Tongue (tissue), 2 donors: ENCODE measurements around the gene CEMIP. TPM values are rescaled to one million over a fixed set of nuclear protein-coding genes. Genes with fewer than 3 reads are reported as not detected.
A peak's percentile ranks its signal among the peaks of the same experiment; 100 is the strongest.

ENCODE experiments used
- DNase-seq: peaks from one replicate; pipeline ENCODE4 v3.0.0-alpha.2; 2015
- total RNA-seq: library from RNA; depleted of rRNA; stranded (reverse); fragments of >200 nt; gene quantifications from one replicate; pipeline ENCODE4 v1.2.3, GENCODE V29; 2014

CEMIP gene
- total RNA-seq, 1 donor from 2014 or later, result 0.82 TPM

DNA sequence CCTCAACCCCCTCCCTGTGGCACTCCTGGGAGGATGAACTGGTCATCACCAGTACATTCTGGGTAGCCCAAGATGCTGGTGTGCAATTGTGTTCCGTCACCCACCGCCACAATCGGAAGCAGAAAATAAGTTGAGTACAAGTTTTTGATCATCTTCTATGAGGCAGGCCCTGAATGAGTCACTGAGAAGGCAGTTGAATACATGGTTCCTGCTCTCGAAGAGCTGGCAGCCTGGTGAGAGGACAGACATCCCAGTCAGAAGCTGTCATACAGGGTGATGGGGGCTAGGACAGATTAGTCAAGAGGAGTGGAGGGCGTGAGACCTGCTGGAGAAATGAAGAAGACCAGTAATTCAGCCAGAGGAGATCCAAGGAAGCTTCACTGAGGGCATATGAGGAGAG, 6.2 kb downstream of the CEMIP start:
- DNase-seq, result no peak

DNA sequence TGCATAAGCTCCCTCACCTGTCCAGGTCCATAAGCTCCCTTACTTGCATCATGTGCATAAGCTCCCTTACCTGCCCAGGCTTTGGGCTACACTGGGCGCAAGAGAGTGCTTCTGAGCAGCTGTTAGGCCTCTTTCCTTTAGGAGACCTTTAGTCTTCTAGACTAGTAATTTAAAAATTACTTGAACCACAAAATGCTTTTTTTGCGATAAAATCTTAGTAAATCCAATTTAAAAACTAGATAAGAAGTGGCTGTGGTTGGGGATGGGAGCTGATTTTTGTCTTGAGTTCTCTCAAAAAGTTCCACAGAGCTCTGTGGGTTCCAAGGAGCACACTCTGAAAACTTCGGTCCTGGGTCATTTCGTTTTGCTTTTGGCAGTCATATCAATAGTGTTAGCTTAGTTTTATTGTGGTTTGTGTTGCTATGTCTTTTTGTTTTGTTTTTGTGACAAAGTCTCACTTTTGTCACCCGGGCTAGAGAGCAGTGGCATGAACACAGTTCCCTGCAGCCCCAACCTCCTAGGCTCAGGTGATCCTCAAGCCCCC, 6.7 kb downstream of the CEMIP start:
- DNase-seq, result no peak

DNA sequence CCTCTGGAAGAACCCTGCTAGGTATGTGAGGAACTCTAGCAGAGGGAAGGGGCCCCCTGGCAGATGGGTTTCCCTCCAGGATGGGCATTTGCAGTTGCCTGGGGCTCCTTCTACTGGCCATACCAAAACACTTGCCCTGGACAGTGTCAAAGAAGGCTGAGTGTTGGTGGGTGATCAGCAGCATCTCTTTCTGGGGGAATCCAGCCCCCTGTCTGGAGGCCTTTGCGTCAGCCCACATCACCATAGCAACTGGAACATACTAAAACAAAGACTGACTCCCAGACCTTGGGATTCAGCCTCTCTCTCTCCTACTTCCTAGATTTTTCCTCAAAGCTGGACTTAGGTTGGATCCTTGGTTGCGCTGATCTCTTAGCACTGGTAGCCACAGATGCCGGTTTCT, 8.1 kb downstream of the CEMIP start:
- DNase-seq, result no peak

DNA sequence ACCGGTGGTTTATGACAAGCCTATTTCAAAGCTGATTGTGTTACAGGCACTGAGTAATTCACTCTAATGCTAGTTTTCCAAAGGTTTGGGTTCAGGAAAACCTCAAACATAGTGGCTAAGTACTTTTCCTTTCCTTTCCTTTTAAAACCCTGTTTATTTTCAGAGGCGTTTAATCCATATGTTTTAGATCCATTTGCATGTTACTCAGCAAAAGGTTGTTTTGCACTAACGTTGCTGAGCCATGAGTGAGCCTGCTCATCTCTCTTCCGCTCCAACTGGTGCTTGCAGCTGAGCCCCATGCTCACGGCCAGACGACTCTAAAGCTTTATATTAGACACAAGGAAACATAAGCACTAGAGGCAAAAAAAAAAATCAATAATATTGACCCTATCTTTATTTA, 9.4 kb downstream of the CEMIP start:
- peak; percentile 16 for DNase-seq

DNA sequence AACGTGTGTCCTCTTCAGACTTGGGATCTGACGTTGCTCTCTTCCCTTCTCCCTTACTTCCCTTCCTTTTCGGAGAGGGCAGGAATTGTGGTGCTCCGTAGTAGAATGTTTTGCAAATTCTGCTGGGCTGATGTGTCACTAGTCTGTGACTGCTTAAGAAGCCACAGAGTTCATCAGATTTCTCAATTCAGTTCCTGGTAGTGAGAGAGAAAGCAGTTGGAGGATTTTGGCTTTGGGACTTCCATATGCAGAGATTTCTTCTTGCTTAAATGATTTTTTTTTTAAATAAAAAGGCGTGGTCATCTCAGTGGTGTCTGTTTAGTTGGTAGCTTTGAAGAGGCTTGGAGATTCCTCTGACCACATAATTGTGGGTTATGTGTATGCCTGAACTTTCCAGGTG, 10.1 kb downstream of the CEMIP start:
- no peak for DNase-seq

DNA sequence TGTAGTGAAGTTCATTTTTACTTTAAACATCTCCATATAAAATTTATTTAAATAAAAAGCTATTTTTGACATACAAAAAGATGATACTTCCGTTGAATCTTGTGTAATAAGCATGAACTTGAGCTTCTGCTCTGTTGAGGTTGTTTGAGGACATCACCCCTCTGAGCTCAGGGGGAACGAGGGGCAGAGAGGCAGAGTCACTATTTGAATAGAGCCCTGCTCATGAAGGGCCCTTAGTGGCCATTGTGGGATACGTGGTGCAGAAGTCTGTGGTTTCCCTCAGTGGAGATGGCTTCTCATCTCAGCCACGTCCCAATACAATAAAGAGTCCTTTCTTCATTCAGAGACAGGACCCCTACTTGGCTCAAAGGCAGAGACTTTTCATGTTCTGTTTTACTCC, 10.6 kb downstream of the CEMIP start:
- DNase-seq, result no peak

DNA sequence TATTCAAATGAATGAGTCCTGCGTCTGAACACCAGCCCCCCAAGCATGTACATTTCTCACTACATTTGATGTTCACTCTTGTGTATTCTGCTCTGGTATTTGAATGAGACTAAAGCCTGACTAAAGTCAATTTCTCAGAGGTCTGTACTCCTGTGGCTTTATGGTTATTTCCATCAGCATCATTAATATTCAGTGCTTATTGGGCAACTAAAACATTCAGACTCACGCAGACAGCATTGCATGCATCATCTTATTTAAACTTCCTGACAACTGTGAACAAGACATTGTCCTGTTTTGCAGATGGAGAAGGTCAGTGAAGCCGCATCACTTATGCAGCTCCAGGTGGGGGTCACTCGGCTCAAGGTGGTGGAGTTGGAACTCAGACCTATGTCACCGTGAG, 11.1 kb downstream of the CEMIP start:
- no peak for DNase-seq

DNA sequence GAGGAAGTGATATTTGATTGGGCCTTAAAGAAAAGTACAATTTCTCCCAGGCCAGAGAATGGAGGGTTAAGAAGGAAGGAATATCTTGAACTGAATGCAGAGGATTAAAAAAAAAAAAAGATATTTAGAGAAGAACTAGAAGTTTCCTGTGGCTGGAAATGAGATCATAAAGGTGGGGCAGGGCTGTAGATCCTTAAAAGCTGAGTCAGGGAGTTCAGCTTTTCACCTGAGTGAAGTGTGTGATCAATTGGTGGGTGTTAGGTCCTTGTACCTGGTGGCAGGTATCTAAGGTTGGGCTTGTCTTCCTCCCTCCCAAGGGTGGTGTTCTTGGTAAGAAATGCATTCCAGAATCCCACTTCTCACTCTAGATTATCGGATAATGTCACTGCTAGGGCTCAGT, 11.8 kb downstream of the CEMIP start:
- no peak for DNase-seq

DNA sequence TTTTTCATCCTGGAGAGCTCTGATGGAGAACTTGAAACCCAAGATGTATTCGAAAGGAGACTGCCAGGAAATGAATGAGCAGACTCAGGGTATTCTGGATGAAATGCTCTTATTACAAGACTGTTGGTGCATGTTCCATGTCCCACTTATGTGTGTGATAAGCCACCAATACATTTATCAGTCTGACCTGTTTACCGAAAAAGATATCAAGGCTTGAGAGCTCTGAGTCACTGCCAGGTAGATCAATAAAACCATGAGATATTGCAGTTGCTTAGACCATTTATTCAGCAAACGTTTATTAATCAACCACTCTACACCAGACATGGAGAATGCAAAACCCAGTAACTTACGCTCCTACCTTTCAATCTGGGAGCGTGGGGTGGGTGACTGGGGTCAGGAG, 17.2 kb downstream of the CEMIP start:
- DNase-seq, result no peak

DNA sequence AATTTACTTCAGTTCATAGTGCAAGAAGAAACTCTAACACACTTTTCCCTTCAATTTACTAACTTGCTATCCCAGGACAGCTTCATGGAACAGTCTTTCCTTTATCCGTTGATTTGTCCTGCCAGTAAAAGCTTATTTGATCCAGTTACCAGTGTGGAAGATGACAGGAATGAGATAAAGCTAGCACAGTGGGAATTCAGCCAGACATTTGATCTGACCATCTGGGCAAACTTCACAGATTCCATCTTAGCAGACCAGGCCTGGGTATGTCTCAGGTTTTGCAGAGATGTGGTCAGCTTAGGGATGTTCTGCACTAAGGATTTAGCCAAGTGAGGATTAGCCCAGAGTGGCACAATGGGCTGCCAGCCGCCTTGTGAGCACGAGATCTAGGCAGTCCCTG, 19.7 kb downstream of the CEMIP start:
- no peak for DNase-seq

DNA sequence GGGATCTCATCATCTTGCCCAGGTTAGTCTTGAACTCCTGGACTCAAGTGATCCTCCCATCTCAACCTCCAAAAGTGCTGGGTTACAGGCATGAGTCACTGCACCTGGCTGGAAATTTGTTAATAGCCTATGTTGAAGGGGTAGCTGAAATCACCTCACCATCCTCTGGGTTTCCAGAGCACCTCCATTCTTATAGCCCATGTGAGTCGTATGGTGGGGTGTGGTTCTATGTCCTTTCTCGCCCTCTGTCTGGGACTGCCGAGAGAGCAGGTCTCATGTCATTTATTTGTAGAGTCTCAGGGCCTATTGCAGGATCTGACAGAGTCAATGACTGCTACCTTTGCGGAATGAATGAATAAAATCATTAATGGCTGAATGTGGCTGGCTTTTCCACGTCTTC, 20.9 kb downstream of the CEMIP start:
- no peak for DNase-seq

DNA sequence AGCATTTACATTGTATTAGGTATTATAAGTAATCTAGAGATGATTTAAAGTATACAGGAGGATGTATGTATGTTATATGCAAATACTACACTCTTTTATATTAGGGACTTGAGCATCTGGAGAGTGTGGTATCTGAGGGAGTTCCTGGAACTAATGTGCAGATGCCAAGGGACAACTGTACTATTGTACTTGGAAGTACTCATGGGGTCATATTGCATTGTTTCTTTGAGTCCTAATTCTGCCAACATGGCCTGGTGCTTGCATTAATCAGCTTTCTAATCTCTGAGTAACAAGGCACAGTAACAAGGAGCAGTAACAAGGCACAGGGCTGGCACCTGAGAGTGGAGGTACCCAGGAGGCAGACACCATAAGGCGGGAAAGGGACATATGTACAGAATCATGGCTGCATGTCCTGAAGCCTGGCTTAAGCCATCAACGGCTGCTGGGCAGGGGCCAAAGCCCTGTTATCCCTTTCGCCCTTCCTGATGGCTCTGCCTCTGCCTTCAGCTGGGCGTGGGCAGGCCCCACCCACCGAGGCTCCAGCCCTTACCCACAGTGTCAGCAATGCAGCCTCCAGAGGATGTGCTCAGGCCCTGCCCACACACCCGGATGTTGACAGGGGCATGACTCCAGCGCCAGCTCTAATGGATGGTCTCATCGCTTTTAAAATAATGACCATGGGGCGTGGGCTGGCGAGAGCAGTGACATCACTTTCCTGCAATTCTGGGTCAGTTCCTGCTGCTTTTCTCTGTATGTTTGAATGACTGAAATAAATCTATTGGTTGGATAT, 22.9 kb downstream of the CEMIP start:
- no peak for DNase-seq

DNA sequence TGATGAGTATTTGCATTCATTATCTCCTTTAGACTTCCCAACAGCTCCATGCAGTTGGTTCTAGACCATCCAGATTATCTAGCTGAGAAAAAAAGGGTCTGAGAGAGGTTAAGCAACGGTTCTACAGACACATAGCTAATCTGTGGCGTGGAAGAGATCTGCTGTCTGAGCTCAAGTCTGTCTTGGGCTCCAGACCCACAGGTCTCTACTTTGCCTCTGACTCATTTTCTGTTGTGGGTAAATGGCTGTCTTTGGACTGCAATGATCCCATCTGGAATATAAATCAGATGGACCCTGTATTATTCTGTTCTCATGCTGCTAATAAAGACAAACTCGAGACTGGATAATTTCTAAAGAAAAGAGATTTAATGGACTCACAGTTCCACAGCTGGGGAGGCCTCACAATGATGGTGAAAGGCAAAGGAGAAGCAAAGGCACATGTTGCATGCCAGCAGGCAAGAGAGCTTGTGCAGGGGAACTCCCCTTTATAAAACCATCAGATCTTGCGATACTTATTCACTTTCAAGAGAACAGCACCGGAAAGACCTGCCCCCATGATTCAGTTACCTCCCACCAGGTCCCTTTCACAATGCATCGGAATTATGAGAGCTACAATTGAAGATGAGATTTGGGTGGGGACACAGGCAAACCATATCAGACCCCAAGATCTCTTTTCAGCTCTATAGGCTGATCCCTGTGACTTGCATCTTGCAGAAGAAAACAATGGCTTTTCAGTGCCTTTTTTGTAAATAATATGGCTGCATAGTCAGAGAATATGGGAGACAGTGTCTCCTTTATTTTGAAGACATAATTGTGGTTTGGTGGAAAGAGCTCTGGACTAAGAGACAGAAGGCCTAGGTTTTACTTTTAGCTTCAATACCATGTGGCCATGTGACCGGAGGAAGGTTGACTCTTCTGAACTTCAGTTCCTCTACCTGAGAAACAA, 24.7 kb downstream of the CEMIP start:
- DNase-seq, result no peak

DNA sequence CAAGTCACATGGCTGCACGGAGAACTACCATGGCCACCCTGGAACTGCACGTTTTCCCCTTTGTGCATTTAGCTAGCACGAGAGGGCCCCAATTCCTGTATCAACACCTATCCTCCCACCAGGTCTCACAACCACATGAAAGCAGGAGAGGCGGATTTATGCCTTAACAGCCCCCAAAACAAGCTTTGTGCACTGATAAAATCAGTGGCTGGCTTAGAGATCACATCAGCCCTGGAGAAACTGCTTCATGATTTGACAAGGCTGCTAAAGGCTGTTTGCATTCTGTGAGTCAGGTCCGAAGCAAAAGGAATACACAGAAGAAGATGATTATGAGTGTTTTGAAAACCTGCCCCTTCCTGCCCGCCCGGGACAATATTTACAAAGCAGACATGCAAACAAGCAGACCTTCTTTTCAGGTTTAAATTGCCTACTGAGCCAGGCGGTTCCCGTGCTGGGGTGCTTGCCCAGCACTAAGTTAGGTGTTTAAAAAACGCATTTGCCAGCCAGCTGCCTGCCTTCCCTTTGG, 25.9 kb downstream of the CEMIP start:
- peak; percentile 35 for DNase-seq

DNA sequence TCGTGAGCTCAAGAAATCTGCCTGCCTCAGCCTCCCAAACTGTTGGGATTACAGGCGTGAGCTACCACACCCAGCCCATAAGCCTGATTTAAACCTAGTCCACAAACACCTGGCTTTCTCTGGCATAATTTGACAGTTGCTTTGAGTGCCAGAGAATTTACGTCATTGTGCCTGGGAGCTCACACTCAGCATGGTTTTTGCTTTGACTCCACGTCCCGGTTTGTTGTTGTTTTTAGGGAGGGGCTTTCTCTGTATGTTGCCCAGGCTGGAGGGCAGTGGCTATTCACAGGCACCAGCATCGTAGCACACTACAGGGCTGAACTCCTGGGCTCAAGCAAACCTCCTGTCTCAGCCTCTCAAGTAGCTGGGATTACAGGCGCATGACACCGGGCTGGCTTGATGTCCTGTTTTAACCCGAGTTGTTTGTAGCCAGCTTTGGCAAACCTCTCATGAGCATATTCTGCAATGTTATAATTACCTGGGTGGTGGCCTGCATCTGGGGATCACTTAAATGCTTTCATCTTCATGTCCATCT, 32.7 kb downstream of the CEMIP start:
- no peak for DNase-seq

DNA sequence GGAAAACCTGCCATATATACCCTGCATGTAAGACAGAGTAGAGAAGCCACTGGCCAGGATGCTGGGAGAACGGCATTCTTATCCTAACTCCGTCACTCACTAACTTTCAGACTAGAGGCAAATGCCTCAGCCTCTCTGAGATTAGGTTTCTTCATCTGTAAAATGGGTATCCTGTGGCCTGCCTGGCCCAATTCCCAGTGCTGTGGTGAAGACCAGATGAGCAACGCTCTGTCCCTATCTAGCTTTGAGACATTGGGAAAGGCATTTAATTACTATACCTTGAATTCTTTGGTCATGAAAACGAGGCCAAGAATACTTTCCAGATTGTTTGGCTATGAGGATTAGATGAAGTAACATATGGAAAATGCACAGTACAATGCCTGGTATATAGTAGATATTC, 35.9 kb downstream of the CEMIP start:
- no peak for DNase-seq

DNA sequence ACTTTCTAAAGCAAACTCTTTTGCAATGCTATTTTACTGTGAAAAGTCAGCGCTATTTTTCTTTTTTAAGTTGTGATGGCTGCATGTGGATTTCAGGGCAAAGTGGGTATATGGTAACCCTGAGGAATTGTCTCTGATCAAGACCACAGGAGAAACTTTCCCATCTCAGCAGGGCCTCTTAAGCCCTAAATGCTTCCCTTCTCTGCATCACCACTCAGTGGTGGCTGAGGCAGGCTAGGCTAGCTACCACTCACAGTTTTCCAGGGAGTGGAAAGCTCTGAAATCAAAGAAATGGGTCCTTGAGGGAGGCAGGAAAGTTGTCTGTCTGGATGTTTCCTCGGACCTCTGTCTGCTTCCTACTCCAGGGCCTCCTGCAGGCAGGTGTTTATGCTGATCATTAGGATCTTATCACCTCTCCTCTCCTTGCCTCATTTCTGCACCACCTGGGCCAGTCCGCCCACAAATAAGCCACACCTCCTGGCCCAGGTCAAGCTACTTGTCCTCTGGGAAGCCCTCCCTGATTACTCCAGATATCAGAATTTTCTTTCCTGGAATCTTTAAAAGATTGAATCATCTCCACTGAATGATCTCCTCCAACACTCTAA, 37.0 kb downstream of the CEMIP start:
- no peak for DNase-seq

DNA sequence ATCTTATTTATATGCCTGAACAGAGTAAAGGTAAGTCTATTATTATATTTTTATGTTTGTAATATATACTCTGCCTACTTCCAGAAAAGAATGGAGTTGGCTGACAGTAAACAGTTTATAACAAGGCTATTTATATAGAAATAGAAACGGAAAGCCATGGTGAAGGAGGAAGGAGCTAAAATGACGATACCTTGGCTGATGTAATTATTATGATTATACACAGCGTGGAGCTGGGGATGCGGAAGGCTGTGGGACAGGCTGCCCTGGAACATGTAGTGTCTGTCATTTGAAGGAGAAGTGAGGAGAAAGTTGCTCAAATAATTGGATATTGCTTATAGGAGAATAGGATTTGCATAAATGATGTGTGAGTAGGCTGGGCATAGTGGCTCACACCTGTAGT, 37.8 kb downstream of the CEMIP start:
- DNase-seq, result no peak

DNA sequence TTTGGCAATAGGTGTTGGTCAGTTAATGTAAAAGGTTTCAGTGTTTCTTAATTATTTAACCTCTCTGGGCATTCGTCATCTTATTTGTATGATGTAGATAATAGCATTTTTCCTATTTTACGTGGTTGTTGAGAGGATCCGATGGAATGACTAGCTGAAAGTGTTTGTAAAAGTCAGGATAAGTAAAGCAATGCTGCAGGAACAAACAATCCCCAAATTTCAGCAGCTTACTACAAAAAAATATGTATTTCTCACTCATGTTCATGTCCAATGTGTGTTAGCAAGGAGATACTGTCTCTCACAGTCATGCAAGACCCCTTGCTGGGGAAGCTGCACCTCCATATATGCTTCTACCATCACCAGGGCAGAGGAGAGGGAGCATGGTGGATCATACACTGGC, 38.7 kb downstream of the CEMIP start:
- no peak for DNase-seq

DNA sequence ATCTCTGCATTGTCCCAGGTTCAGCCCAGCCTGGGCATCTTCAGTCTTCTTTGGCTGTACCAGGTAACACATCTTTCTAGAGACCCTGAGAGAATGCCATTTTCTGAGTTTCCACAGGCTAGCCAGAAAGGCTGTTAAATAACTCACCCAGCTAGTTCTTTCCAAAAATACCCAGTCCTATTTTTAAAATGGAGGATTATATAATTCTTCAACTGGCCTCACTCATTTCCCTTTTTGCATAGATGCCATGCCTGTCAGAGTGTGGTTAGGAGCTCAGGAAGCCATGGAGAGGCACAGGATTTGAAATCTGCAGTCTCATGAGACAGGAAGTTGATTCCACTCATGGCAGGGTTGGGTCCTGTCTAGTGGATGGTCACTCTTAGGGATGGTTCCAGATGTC, 39.8 kb downstream of the CEMIP start:
- DNase-seq, result no peak

DNA sequence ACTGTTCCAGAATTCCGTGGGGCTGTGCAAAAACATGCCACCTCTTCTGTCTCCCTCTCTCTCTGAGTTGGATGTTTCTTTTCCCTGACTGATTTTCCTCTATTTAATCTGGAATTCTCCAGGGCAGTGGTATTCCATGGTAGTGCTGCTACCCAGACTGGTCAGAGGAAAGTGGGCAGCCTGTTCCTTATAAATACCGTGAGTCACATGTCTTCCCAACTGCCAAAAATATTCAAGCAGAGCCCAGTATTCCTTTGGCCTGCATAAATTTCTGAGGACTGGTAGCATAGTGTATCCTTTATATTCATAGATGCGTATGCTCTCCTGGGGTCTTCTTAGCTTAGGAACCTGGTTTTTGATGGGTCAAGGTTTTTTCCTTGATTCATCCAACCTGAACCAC, 40.9 kb downstream of the CEMIP start:
- DNase-seq, result no peak

DNA sequence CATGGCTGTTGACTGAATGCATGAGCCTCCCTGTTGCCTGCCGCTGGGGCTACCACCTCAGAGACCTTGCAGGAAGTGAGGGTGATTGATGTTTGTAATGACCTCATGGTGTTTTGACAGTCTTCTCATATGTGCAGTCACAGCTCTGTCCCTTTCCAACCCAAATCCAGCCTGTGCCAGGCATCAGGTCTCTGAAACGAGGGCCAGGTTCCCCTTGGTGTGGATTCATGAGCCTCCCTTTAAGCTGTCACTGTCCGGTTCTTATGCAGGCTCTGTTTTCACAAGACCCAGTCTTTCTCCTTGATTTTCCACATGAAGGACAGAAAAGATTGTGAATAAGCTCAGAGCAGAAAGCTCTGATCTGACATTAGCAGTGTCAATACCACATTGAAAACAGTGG, 43.1 kb downstream of the CEMIP start:
- DNase-seq, result no peak
